ENCODE data around the gene CPSF4L.

Gene CPSF4L

GRCh38 chr17:73289549-73290254 is 28.0 kb upstream of the CPSF4L start:
- DNase-seq: no peak

GRCh38 chr17:73288534-73289302 is 27.0 kb upstream of the CPSF4L start:
- no peak for DNase-seq

DNA sequence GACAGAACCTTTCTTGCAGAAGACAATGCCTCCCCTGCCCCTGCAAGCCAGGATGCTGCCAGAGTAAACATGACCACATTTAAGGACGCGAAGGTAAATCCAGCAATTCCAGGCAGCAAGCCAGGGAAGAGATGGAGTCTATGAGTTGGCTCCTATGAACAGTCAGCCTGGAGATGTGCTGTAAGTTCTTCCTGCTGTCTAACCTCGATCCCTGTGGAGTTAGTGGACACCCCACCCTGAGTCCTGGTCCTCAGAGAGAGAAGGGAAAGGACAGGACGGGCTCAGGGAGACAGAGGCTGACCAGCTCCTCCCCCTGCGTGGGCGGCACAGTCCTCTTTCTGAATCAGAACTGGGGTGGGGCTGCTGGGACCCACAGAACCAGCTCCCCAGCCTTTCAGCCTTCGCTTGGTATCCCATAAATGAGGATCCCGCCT is 25.2 kb upstream of the CPSF4L start:
- no peak for DNase-seq

- no peak for DNase-seq
Measured at GRCh38 chr17:73285916-73286862, 24.5 kb upstream of the CPSF4L start.

DNA sequence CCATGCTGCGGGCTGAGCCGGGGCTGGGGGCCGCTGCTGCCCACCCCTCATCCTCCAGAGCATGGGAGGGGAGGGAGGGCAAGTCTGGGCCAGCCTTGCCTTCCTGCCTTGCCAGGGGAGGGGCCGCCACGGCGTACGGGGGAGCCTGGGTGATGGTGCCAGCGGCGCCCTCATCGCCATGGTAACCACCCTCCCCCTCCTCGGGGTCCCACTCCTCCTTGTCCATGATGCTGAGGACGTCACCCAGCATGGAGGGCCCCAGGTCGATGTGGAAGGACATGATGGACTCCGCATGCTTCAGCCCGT is 23.9 kb upstream of the CPSF4L start:
- DNase-seq: no peak

GRCh38 chr17:73284906-73285602 is 23.4 kb upstream of the CPSF4L start:
- DNase-seq: no peak

GRCh38 chr17:73284354-73284753 is 22.7 kb upstream of the CPSF4L start:
- no peak for DNase-seq

- DNase-seq: no peak
Measured at GRCh38 chr17:73283841-73284282, 22.2 kb upstream of the CPSF4L start.

DNA sequence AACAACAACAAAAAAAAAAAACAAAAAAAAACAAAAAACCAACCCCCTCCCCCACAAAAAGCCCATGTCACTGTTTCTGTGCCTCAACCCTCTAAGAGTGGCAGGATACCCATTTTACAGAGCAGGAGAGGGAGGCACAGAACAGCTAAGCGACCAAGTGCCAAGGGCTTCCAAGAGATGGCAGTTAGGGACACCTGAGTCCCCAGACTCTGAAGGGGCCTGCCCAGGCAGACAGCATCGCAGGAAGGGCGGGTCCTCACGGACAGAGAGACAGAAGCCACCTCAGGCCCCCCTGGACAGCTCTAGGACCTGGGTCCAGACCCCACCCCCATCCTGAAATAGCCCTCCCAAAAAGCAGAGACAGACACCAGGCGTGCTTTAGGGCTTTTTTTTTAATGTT is 21.6 kb upstream of the CPSF4L start:
- no peak for DNase-seq

- no peak for DNase-seq
Measured at GRCh38 chr17:73282629-73283028, 20.9 kb upstream of the CPSF4L start.

GRCh38 chr17:73281928-73282327 is 20.2 kb upstream of the CPSF4L start:
- DNase-seq: no peak

DNA sequence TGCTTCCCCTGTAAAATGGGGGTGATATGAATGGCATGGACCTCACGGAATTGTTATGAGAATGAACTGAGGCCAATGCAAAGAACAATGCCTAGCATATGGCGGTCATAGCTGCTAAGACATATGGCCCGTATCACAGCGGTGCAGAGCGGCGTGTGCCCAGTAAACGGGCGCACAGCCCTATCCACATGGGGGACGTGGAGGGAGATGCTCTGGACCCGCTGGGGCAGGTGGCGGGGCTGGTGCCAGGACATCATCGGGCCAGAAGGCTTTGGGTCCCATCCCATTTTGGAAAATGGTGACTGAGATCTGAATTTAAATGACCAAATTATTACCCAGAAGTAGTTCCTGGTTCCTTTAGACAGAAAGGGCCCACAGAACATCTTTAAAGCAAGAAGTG is 18.5 kb upstream of the CPSF4L start:
- DNase-seq: no peak

- DNase-seq: no peak
Measured at GRCh38 chr17:73279704-73280103, 18.0 kb upstream of the CPSF4L start.

DNA sequence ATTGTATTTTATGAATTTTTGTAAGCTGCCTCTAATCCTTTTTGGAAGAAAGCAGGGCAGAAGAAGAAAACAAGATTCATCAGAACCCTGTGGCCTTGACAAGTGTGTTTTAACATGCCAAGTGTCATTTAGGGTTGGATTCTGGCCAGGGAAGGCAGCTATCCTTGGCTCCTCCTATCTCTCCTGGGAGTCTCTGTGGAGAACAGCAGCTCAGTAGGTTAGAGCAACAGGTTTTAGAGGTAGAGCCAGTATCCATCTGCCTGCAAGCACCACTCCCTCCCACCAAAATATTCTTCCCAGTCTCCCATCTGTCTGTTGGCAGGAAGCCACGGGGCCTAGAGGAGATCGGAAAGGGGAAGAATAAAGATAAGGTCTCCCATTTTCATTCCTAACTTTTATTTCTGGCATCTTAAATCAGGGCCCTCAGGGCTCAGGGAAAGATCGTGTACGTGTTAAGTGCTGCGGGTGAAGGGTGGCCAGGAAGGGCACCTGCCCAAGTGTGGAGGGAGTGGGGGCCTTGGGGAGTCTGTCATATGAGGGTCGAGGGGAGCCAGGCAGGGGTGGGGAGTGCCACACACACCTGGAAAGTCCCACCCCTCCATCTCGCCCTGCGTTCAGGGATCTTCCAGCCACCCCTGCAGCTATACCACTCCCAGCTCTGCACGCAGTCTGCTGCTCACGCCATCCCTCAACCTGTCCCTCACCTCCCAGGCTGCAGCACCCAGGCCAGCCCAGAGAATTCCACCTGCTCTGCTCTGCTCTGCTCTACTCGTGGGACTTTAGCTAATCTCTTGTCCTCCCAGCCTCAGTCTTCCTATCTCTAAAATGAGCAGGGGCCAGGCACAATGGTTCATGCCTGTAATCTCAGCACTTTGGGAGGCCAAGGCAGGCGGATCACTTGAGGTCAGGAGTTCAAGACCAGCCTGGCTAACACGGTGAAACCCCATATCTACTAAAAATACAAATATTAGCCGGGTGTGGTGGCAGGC is 17.1 kb upstream of the CPSF4L start:
- no peak for DNase-seq

DNA sequence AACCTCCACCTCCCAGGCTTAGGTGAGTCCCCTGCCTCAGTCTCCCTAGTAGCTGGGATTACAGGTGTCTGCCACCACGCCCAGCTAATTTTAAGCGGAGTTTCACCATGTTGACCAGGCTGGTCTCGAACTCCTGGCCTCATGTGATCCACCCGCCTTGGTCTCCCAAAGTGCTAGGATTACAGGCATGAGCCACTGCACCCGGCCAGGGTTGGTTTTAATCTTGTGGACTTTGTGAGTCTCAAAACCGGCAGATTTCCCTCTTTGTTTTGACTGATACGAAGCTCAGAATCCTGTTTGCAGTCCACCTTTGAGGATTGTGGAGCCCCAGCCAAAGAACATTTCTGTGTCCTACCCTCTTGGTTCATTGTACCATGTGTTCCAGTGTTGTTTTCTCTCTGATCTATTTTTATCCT is 16.4 kb upstream of the CPSF4L start:
- DNase-seq: no peak

- no peak for DNase-seq
Measured at GRCh38 chr17:73274490-73274889, 12.8 kb upstream of the CPSF4L start.

DNA sequence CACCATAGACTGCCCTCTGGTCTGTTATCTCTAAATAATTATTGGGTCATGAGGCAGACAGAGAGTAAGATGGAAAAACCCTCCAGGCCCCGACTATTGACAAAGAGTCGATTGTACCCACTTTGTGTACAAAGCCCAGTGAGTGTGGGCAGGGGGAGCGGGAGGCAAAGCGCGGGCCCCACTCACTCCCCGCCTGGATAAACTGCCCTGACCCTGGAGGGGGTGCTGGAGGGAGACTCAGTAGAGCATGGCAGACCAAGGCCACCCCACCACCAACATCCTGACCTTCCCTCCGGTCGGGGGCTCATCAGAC is 11.2 kb upstream of the CPSF4L start:
- no peak for DNase-seq

- no peak for DNase-seq
Measured at GRCh38 chr17:73271072-73271471, 9.4 kb upstream of the CPSF4L start.

- DNase-seq: no peak
Measured at GRCh38 chr17:73269791-73270190, 8.1 kb upstream of the CPSF4L start.

DNA sequence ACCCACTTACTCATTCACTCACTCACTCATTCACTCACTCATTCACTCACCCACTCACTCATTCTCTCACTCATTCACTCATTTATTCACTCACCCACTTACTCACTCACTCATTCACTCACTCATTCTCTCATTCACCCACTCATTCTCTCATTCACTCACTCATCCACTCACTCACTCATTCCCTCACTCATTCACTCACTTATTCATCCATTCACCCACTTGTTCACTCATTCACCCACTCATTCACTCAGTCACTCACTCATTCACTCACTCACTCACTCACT is 7.6 kb upstream of the CPSF4L start:
- DNase-seq: no peak

GRCh38 chr17:73268582-73269328 is 7.1 kb upstream of the CPSF4L start:
- DNase-seq: no peak
